GM12891 (cell line): Measurements from ENCODE around the gene PUM1.

ENCODE experiments used
- PAX5 ChIP-seq: IDR thresholded peaks from 2 replicates; pipeline ENCODE4 v1.6.1; 2011; ENCODE audit warnings: low read length, moderate library complexity, mild to moderate bottlenecking; ENCODE audit not compliant: insufficient read depth, severe bottlenecking
- POLR2A ChIP-seq: IDR thresholded peaks from 2 replicates; pipeline ENCODE4 v1.6.1; 2011; ENCODE audit warnings: low read depth, low read length, control low read depth
- POLR2AphosphoS5 ChIP-seq: IDR thresholded peaks from 2 replicates; pipeline ENCODE4 v1.6.1; 2011; ENCODE audit warnings: low read depth, low read length, control low read depth
- POU2F2 ChIP-seq: IDR thresholded peaks from 2 replicates; pipeline ENCODE4 v1.6.1; 2011; ENCODE audit warnings: low read depth, mild to moderate bottlenecking, control low read depth, low read length, moderate library complexity
- SPI1 ChIP-seq: IDR thresholded peaks from 2 replicates; pipeline ENCODE4 v1.6.1; 2011; ENCODE audit warnings: low read depth, low read length, control low read depth
- TAF1 ChIP-seq: IDR thresholded peaks from 2 replicates; pipeline ENCODE4 v1.6.1; 2011; ENCODE audit warnings: low read depth, low read length, control low read depth

GRCh38 chr1:30947212-30947611 lies 118.3 kb downstream of the PUM1 start:
- TF ChIP-seq POLR2AphosphoS5 (no peak), POLR2A (no peak), TAF1 (no peak), POU2F2 (no peak), SPI1 (no peak), PAX5 (no peak)
